GM13976 (cell line): ENCODE data around the gene CACNB2.

Experiments
- DNase-seq: peaks from one replicate; pipeline ENCODE4 v3.0.0; 2012; ENCODE audit warnings: low spot score
- CTCF ChIP-seq: IDR thresholded peaks from 2 replicates; pipeline ENCODE4 v1.5.1; 2012; ENCODE audit warnings: borderline replicate concordance, mild to moderate bottlenecking; ENCODE audit not compliant: insufficient read depth; ENCODE audit errors: extremely low read depth, missing control alignments, control extremely low read depth
- in situ Hi-C: fragments of 300-500 bp; cut with MboI; formaldehyde crosslinking; loops from one replicate; pipeline ENCODE4 v1.12.0; 2022; ENCODE audit warnings: low sequenced_read_pairs, mixed read lengths, inconsistent platforms; ENCODE audit not compliant: unreplicated experiment

Gene CACNB2

GRCh38 chr10:18294633-18295032 is 154.4 kb downstream of the CACNB2 start:
- no peak for TF ChIP-seq CTCF
- DNase-seq = no peak
- in situ Hi-C loops = no loop called here

GRCh38 chr10:18297659-18298058 is 157.4 kb downstream of the CACNB2 start:
- DNase-seq = no peak
- no peak for TF ChIP-seq CTCF
- in situ Hi-C loops = no loop called here

GRCh38 chr10:18298256-18298655 is 158.0 kb downstream of the CACNB2 start:
- TF ChIP-seq CTCF = no peak
- in situ Hi-C loops = no loop called here
- DNase-seq = no peak

- DNase-seq = no peak
- no peak for TF ChIP-seq CTCF
- in situ Hi-C loops = no loop called here
These were observed 163.9 kb downstream of the CACNB2 start for GRCh38 chr10:18303851-18304801.

GRCh38 chr10:18306031-18306430 is 165.8 kb downstream of the CACNB2 start:
- no peak for DNase-seq
- in situ Hi-C loops = no loop called here
- TF ChIP-seq CTCF = no peak

- in situ Hi-C loops = no loop called here
- no peak for TF ChIP-seq CTCF
- DNase-seq = no peak
These were observed 168.4 kb downstream of the CACNB2 start for GRCh38 chr10:18308600-18308999.

- no peak for TF ChIP-seq CTCF
These were observed 170.5 kb downstream of the CACNB2 start for GRCh38 chr10:18310761-18311160.

More at GRCh38 chr10:18310761-18311160, 170.5 kb downstream of the CACNB2 start:
- in situ Hi-C loops = no loop called here
- DNase-seq = no peak
